WERI-Rb-1 (cell line): ENCODE data around the gene DSE.

Experiments used
- DNase-seq: peaks from one replicate; pipeline ENCODE4 v3.0.0-alpha.2; 2020
- H3K27ac ChIP-seq: fragments of 250-450 bp; sonication (Bioruptor Pico); 2 replicates; pipeline ENCODE4 v1.5.1; 2020; ENCODE audit warnings: mild to moderate bottlenecking, moderate library complexity
- H3K27me3 ChIP-seq: fragments of 250-450 bp; sonication (Bioruptor Pico); 2 replicates; pipeline ENCODE4 v1.5.1; 2021; ENCODE audit warnings: mild to moderate bottlenecking, low read depth, moderate library complexity; ENCODE audit not compliant: insufficient read depth, severe bottlenecking
- H3K36me3 ChIP-seq: fragments of 250-450 bp; sonication (Bioruptor Pico); 2 replicates; pipeline ENCODE4 v1.5.1; 2020; ENCODE audit warnings: mild to moderate bottlenecking, moderate library complexity
- H3K4me3 ChIP-seq: 2 replicates; pipeline ENCODE4 v1.5.1; 2011; ENCODE audit warnings: low read depth, mild to moderate bottlenecking, control low read depth, low read length
- H3K9me3 ChIP-seq: fragments of 250-450 bp; sonication (Bioruptor Pico); 2 replicates; pipeline ENCODE4 v1.5.1; 2021; ENCODE audit warnings: mild to moderate bottlenecking, moderate library complexity; ENCODE audit not compliant: severe bottlenecking
- CTCF ChIP-seq: IDR thresholded peaks from 2 replicates; pipeline ENCODE4 v1.5.1; 2011; ENCODE audit warnings: low read depth, mild to moderate bottlenecking, control low read depth, inconsistent platforms, low read length

The DSE gene

GRCh38 chr6:116409756-116410155 lies 39.0 kb downstream of the DSE start:
- Histone ChIP-seq H3K4me3 (no peak overlapping the region), H3K27ac (no peak overlapping the region), H3K27me3 (no peaks in the 10 kb centered on the region), H3K36me3 (no peaks in the 10 kb centered on the region), H3K9me3 (no peaks in the 10 kb centered on the region)
- no peak for TF ChIP-seq CTCF
- DNase-seq: no peak

- H3K9me3 ChIP-seq: no peaks in the 10 kb centered on the region
- TF ChIP-seq CTCF: no peak
- H3K36me3 ChIP-seq: no peaks in the 10 kb centered on the region
- no peak overlapping the region for H3K4me3 ChIP-seq
- no peak for DNase-seq
- H3K27ac ChIP-seq: no peak overlapping the region
- H3K27me3 ChIP-seq: no peaks in the 10 kb centered on the region
These were observed 40.5 kb downstream of the DSE start for GRCh38 chr6:116411284-116411623.

GRCh38 chr6:116412270-116412669 lies 41.5 kb downstream of the DSE start:
- Histone ChIP-seq H3K4me3 (no peak overlapping the region), H3K27me3 (no peaks in the 10 kb centered on the region), H3K36me3 (no peaks in the 10 kb centered on the region), H3K9me3 (no peaks in the 10 kb centered on the region), H3K27ac (no peak overlapping the region)
- TF ChIP-seq CTCF: no peak
- DNase-seq: no peak

GRCh38 chr6:116413357-116413756 lies 42.6 kb downstream of the DSE start:
- Histone ChIP-seq H3K9me3 (no peaks in the 10 kb centered on the region), H3K27ac (no peak overlapping the region), H3K4me3 (no peak overlapping the region), H3K36me3 (no peaks in the 10 kb centered on the region), H3K27me3 (no peaks in the 10 kb centered on the region)
- TF ChIP-seq CTCF: no peak
- DNase-seq: no peak

GRCh38 chr6:116417661-116418060 lies 46.9 kb downstream of the DSE start:
- no peak overlapping the region for H3K27ac ChIP-seq
- no peak for TF ChIP-seq CTCF
- no peaks in the 10 kb centered on the region for H3K36me3 ChIP-seq
- H3K27me3 ChIP-seq: no peaks in the 10 kb centered on the region
- H3K4me3 ChIP-seq: no peak overlapping the region
- no peaks in the 10 kb centered on the region for H3K9me3 ChIP-seq
- DNase-seq: no peak

GRCh38 chr6:116419069-116419786 lies 48.5 kb downstream of the DSE start:
- H3K36me3 ChIP-seq: no peaks in the 10 kb centered on the region
- H3K27ac ChIP-seq: no peak overlapping the region
- H3K27me3 ChIP-seq: no peaks in the 10 kb centered on the region
- DNase-seq: no peak
- H3K4me3 ChIP-seq: no peak overlapping the region
- TF ChIP-seq CTCF: no peak
- no peaks in the 10 kb centered on the region for H3K9me3 ChIP-seq
